Measurements from ENCODE around the gene TRAPPC2L. TPM values are rescaled to one million over a fixed set of nuclear protein-coding genes. Genes with fewer than 3 reads are reported as not detected.

TRAPPC2L gene
- total and polyA plus RNA-seq, 2 of the 13 experiments (the other 11 are each of a cell fraction or from before 2014, with no cell fraction given) = 96.3 to 107 TPM

- 23% methylated on average over 16 of the region's 28 CpGs for WGBS (ENCODE audit: low lambda C conversion rate)
- H3K36me3 ChIP-seq (replicated peaks in 1 of 2; ENCODE audit: control insufficient read depth in 1 of 2, insufficient read depth in 2 of 2, low read length in 2 of 2) = no peaks in the 10 kb centered on the region
- no peak overlapping the region for H3K27ac ChIP-seq (ENCODE audit: extremely low read length, insufficient read depth, low read length)
- DNase-seq (ENCODE audit: low spot score) (no peak), ATAC-seq (peak; percentile 4; the same call in 1 of the 3 replicates), FAIRE-seq (no peak)
- ChIA-PET CTCF (ENCODE audit: low intra/inter-chr PET ratio, low total read pairs) (no interaction called here), POLR2A (no interaction called here)
- peaks cover 14% of the 10 kb centered on the region; the same call in 1 of the 2 replicates for H4K20me1 ChIP-seq (ENCODE audit: insufficient read depth, low read length)
- H3K4me2 ChIP-seq (ENCODE audit: low read depth, low read length) = no peak overlapping the region
- in situ Hi-C loops (cut with HindIII; ENCODE audit: extremely low pct_ligation_motif_present, low pct_unique_long_range_greater_than_20kb) (no loop called here), intact Hi-C loops (cut with micrococcal nuclease; ENCODE audit: unreplicated experiment) (no loop called here)
- H3K4me3 ChIP-seq (replicated peaks in 1 of 3; ENCODE audit: insufficient read depth in 1 of 3, low read depth in 2 of 3, low read length in 3 of 3) = no peak overlapping the region
- H3K4me1 ChIP-seq (ENCODE audit: insufficient read depth, low read length) = peaks cover 9% of the 10 kb centered on the region
- BruUV-seq (replicated peaks) = no TSS peak
- H3K27me3 ChIP-seq (ENCODE audit: control insufficient read depth in 1 of 2, insufficient read depth in 2 of 2, low read length in 2 of 2) = peaks cover 38 to 94% of the 10 kb centered on the region in 2 experiments
- H3K79me2 ChIP-seq (ENCODE audit: insufficient read depth, low read length) = no peaks in the 10 kb centered on the region
- 0 out of 2 replicates have a peak, but pooled peaks have one; percentile 2 for TF ChIP-seq ZFP91 (CRISPR knock-in tag; IDR thresholded peaks at IDR 0.05; ENCODE audit: borderline replicate concordance)
- TF ChIP-seq EHMT2 (IDR thresholded peaks at IDR 0.05; ENCODE audit: borderline replicate concordance, low read depth, low read length) = no peak
- H2AFZ ChIP-seq (ENCODE audit: low read length) = no peak overlapping the region
- no peak overlapping the region for H3K9ac ChIP-seq (ENCODE audit: insufficient read depth, low read depth, low read length)
- no peaks in the 10 kb centered on the region for H3K9me3 ChIP-seq (ENCODE audit: low read length)
Measured at GRCh38 chr16:88885693-88886280, 28.9 kb downstream of the TRAPPC2L start.

GRCh38 chr16:88886420-88886844 lies 29.5 kb downstream of the TRAPPC2L start:
- peaks cover 38 to 94% of the 10 kb centered on the region in 2 experiments for H3K27me3 ChIP-seq (ENCODE audit: control insufficient read depth in 1 of 2, insufficient read depth in 2 of 2, low read length in 2 of 2)
- ChIA-PET CTCF (ENCODE audit: low intra/inter-chr PET ratio, low total read pairs) (no interaction called here), POLR2A (no interaction called here)
- no peak overlapping the region for H3K27ac ChIP-seq (ENCODE audit: extremely low read length, insufficient read depth, low read length)
- no peaks in the 10 kb centered on the region for H3K9me3 ChIP-seq (ENCODE audit: low read length)
- FAIRE-seq (no peak), ATAC-seq (no peak), DNase-seq (ENCODE audit: low spot score) (no peak)
- no peak overlapping the region for H3K4me3 ChIP-seq (replicated peaks in 1 of 3; ENCODE audit: insufficient read depth in 1 of 3, low read depth in 2 of 3, low read length in 3 of 3)
- 59% methylated on average over 10 of the region's 15 CpGs for WGBS (ENCODE audit: low lambda C conversion rate)
- intact Hi-C loops (cut with micrococcal nuclease; ENCODE audit: unreplicated experiment) = no loop called here
- H4K20me1 ChIP-seq (ENCODE audit: insufficient read depth, low read length) = peaks cover 14% of the 10 kb centered on the region; the same call in 1 of the 2 replicates
- no peak overlapping the region for H3K4me2 ChIP-seq (ENCODE audit: low read depth, low read length)
- in situ Hi-C loops (cut with HindIII; ENCODE audit: extremely low pct_ligation_motif_present, low pct_unique_long_range_greater_than_20kb) = no loop called here
- peaks cover 3% of the 10 kb centered on the region for H3K4me1 ChIP-seq (ENCODE audit: insufficient read depth, low read length)
- H3K36me3 ChIP-seq (replicated peaks in 1 of 2; ENCODE audit: control insufficient read depth in 1 of 2, insufficient read depth in 2 of 2, low read length in 2 of 2) = no peaks in the 10 kb centered on the region
- no peaks in the 10 kb centered on the region for H3K79me2 ChIP-seq (ENCODE audit: insufficient read depth, low read length)
- BruUV-seq (replicated peaks) = no TSS peak
- H2AFZ ChIP-seq (ENCODE audit: low read length) = no peak overlapping the region
- no peak overlapping the region for H3K9ac ChIP-seq (ENCODE audit: insufficient read depth, low read depth, low read length)
- no peak for TF ChIP-seq DBP (CRISPR knock-in tag; IDR thresholded peaks at IDR 0.05; ENCODE audit: not compliant biosample characterization)
- TF ChIP-seq ARID3A (IDR thresholded peaks at IDR 0.05; ENCODE audit: low read depth, low read length) = no peak
- TF ChIP-seq NFE2L2 (IDR thresholded peaks at IDR 0.05; ENCODE audit: low read length) = no peak
- no peak for TF ChIP-seq ZMYM2 (CRISPR knock-in tag; IDR thresholded peaks at IDR 0.05)
- TF ChIP-seq ZNF724P (CRISPR knock-in tag; IDR thresholded peaks at IDR 0.05; ENCODE audit: borderline replicate concordance) = no peak
- no peak for TF ChIP-seq KLF11 (CRISPR knock-in tag; IDR thresholded peaks at IDR 0.05)
- TF ChIP-seq ATF4 (CRISPR knock-in tag; IDR thresholded peaks at IDR 0.05) = no peak
- no peak for TF ChIP-seq ZNF746 (CRISPR knock-in tag; IDR thresholded peaks at IDR 0.05)
- no peak for TF ChIP-seq TEAD3 (CRISPR knock-in tag; optimal IDR thresholded peaks at IDR 0.05; ENCODE audit: borderline replicate concordance)
- no peak for TF ChIP-seq POLR2G (IDR thresholded peaks at IDR 0.05; ENCODE audit: low read depth, low read length)

Measured in HepG2 (cell line).